GM18951 (cell line): Measurements from ENCODE around the gene ADAMTS14.

ENCODE experiments used
- POLR2A ChIP-seq: IDR thresholded peaks from 4 replicates; pipeline ENCODE4 v1.6.1; 2011; ENCODE audit warnings: mild to moderate bottlenecking; ENCODE audit not compliant: insufficient read length, insufficient read depth; ENCODE audit errors: extremely low read depth
- in situ Hi-C: fragments of 300-500 bp; cut with MboI; formaldehyde crosslinking; loops from one replicate; pipeline ENCODE4 v1.12.0; 2022; ENCODE audit warnings: low sequenced_read_pairs, mixed read lengths, inconsistent platforms; ENCODE audit not compliant: unreplicated experiment

The ADAMTS14 gene

GRCh38 chr10:70778267-70778924, 106.1 kb downstream of the ADAMTS14 start:
- no peak for TF ChIP-seq POLR2A
- in situ Hi-C loops, result no loop called here

GRCh38 chr10:70779088-70779487, 106.8 kb downstream of the ADAMTS14 start:
- in situ Hi-C loops, result no loop called here

GRCh38 chr10:70779511-70780369, 107.4 kb downstream of the ADAMTS14 start:
- TF ChIP-seq POLR2A, result no peak
- in situ Hi-C loops, result no loop called here

More at GRCh38 chr10:70779088-70779487, 106.8 kb downstream of the ADAMTS14 start:
- no peak for TF ChIP-seq POLR2A

DNA sequence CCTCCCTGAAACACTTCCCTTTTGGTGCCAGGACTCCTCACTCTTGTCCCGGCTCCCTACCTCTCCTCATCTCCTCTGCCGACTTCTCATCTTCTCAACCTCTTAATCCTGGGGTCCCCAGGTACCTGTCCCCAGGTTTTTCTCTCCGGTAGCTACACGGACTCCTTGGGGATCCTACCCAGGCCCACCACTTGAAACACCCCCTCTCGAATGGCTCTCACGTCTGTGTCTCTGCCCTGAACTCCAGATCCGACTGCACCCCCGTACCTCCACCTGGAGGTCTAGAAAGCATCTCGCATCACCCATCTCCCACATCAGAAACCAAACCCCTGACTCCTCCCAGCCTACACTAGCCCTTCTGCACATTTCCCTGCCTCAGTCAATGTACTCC, 108.1 kb downstream of the ADAMTS14 start:
- TF ChIP-seq POLR2A, result no peak
- in situ Hi-C loops, result no loop called here

- TF ChIP-seq POLR2A, result no peak
- in situ Hi-C loops, result no loop called here
These were observed 108.5 kb downstream of the ADAMTS14 start for GRCh38 chr10:70780772-70781171.

GRCh38 chr10:70781461-70782051, 109.2 kb downstream of the ADAMTS14 start:
- in situ Hi-C loops, result no loop called here
- TF ChIP-seq POLR2A, result no peak

DNA sequence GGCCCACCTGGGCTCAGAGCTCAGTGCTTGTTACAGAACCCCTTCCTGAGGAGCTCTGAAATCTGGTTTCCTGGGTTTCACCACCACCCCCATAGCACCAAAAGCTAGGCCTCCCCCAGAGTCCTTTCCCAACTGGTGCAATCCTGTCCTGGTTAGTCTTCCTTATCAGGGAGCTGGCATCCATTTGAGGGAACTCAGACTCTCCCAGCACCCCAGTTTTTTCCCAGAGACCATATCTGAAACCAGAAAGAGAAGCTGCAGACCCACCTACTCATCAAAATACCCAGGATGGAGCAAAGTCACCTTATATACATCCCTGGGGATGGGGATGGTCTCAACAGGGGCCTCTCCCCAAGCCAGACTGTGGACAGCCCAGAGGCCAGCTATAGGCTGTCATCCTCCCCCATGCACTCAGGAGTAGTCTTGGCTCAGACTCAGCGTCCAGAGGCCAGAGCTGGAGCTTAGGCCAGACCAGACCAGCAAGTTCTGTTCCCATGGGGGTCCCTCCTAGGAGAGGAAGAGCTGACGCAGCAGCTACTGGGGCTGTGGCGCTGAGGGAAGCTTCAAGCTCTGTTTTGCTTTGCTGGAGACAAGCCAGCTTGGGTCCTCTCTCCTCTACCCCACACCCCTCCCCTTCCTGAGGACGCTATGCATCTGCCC, 109.9 kb downstream of the ADAMTS14 start:
- in situ Hi-C loops, result no loop called here
- TF ChIP-seq POLR2A, result no peak

GRCh38 chr10:70782746-70783680, 110.7 kb downstream of the ADAMTS14 start:
- in situ Hi-C loops, result no loop called here
- no peak for TF ChIP-seq POLR2A

DNA sequence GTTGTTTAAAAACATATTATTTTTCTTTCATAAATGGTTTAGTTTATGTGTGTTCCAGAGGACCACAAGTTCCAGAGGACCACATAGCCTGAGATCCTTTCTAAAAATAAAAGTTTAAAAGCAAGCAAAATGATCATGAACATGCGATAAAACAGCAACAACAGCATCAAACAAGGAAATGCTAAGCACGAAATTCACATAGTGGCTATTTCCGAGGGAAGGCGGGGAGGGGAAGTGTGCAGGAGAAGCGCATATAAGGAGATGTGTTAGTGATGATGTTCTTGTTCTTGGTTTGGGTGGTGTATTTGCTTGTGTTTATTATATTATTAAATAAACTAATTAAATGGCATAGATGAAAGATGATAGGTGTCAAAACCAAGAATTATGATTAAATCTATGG, 111.7 kb downstream of the ADAMTS14 start:
- in situ Hi-C loops, result no loop called here
- no peak for TF ChIP-seq POLR2A

GRCh38 chr10:70784471-70784870, 112.2 kb downstream of the ADAMTS14 start:
- no peak for TF ChIP-seq POLR2A
- in situ Hi-C loops, result no loop called here

DNA sequence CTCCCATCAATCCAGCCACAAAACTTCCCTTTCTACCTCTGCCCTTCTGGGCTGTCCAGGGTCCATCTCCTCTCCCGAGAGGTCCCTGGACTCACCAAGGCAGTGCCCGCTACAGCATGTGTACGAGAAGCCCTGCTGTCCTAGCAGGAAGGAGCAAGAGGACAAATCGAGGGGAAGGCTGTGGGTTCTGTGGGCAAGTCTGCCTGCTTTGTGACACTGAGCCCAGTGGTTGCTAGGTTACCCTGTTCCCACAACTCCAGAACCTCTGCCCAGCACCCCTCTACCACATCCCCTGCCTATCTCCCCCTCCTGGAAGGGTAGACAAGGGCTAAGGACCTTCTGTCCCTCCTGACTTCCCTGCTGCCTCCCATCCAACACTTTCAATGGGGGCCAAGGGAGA, 112.9 kb downstream of the ADAMTS14 start, which contains the start of gene TBATA:
Gene TBATA (minus strand): TSS at position 188 of the 400 bp plus-strand sequence. CDS start 1,998 bp downstream, outside the sequence.
- TF ChIP-seq POLR2A, result no peak
- in situ Hi-C loops, result no loop called here

DNA sequence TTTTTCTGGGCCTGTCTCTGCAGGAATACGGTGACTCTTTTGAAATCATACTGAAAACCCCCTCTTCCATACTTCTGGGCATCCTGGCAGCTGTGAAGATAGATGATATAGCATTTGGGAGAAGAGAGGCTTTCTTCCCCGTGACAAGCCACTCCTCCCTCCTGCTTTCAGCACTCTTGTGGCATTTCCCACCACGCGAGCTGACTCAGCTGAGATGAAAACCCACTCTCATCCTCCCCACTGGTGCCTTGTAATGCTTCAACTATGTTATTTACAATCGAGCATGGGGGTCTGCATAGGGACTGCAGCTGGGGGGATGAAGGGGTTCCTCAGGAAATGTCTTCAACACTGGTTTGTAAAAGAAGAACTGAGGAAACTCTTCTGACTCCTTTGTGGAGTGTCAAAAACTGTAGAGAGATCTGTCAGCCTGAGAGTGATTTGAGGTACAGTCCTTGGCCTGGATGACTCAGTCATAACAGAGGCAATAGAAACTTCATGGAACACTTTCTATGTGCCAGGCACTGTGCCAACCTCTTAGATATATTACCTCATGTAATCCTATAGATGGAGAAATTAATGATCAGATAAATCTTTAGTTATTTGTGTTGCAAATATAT, 114.6 kb downstream of the ADAMTS14 start:
- no peak for TF ChIP-seq POLR2A
- in situ Hi-C loops, result no loop called here
